Measurements from ENCODE around the gene CSRP3.

Gene CSRP3

DNA sequence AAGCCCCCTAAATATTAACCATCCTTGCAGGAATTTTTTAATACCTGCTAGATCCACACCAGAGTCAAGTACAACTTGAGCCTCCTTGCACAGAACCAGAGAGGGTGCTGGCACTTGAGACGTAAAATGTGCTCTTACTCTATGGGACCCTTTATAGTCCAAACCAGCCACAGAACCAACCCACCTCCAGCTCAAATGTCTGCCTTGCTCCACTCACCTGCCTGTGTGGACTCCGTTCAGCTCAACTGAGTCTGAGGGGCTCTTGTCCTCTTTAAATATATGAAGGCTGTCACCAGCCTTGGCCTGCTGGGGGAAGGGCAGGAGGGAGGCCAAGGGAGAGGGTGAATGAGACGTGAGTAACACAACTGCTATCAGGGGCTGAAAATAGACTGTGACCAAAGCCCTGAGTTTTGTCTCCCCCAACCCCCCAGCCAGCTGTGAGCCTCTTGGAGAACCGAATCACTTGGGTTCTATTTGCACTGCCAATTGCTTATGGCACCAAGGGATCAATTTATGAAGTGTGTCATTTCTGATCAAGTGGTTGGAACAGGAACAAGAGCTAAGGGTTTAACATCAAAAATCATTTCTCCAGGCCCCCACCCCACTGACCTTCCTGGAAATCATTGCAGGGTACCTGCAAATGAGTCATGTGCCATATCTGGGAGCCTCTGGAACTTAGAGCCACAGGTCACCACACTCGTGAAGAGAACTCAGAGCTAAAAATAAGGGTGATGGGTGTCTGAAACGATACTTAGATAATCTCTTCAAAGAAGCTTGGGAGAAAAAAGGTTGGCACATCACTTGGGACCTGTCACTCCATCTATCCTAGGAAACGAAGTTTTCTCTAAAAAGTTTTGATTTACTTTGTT, at the start of gene CSRP3:
CSRP3 (minus strand) TSS at position 247 of the 869 bp plus-strand sequence. CDS start 9,535 bp downstream, outside the sequence.
- Mint-ChIP-seq H3K36me3 (ENCODE audit: low read depth) (no peaks in the 10 kb centered on the region), H3K27me3 (peaks cover 5% of the 10 kb centered on the region), H3K4me3 (no peak within 1 kb of the TSS), H3K27ac (no peak within 1 kb of the TSS), H3K9me3 (no peaks in the 10 kb centered on the region), H3K4me1 (ENCODE audit: low read depth) (no peaks in the 10 kb centered on the region)

DNA sequence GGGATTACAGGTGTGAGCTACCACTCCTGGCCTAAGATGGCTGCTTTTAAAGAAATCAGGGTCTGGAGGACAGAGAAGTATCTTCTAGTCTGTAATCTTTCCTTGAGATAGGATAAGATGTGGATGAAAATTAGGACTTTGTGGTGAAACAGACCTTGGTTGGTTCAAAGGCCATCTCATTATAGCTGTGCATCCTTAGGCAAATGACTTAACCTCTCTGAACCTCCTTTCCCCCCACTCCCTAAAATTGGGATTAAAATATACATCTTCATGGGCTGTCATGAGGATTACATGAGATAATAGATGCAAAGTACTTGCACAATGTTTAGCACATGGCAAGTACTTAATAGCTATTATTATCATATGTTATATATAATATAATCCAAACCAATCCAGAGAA, 49.8 kb upstream of the CSRP3 start:
- no peaks in the 10 kb centered on the region for H3K4me1 Mint-ChIP-seq (ENCODE audit: low read depth)
- H3K9me3 Mint-ChIP-seq: peaks cover 4% of the 10 kb centered on the region
- no peaks in the 10 kb centered on the region for H3K36me3 Mint-ChIP-seq (ENCODE audit: low read depth)
- H3K27ac Mint-ChIP-seq: no peak overlapping the region
- peaks cover 42% of the 10 kb centered on the region for H3K27me3 Mint-ChIP-seq
- H3K4me3 Mint-ChIP-seq: no peak overlapping the region

DNA sequence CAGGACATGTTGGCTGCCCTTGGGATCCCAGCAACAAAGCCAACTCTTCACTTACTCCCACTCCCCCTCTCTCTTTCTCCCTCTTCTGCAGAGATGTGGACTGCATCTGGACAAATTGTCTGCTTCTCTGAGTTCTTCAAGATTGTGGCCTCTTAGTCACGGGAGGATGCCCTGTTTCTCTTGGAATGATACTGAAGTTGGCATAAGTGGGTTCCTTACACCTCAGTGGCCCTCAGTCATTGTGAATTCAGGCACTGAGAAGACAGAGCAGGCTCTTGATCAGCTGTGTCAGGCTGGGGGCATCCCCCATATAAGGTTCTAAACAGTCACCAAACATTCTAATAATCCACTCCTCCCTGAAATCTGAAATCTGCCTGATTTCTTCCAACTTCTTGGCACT, 45.0 kb upstream of the CSRP3 start:
- Mint-ChIP-seq H3K36me3 (ENCODE audit: low read depth) (no peaks in the 10 kb centered on the region), H3K9me3 (no peaks in the 10 kb centered on the region), H3K27me3 (peaks cover 67% of the 10 kb centered on the region), H3K4me1 (ENCODE audit: low read depth) (peaks cover 7% of the 10 kb centered on the region), H3K27ac (no peak overlapping the region), H3K4me3 (no peak overlapping the region)

DNA sequence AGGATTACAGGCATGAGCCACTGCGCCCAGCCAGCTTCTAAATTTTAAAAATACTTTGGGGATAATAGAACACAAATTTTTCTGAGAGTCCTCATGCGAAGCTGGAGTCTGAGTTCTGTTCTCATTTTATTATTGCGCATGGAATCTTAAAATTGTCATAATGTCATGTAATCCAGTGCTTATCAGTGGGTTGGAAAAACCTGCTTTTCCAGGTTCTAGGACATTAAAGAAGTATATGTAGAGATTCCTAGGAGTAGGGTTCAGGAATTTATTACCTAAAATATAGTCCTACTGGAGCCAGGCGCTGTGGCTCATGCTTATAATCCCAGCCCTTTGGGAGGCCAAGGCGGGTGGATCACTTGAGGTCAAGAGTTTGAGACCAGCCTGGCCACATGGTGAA, 43.6 kb upstream of the CSRP3 start:
- no peaks in the 10 kb centered on the region for H3K9me3 Mint-ChIP-seq
- H3K36me3 Mint-ChIP-seq (ENCODE audit: low read depth): no peaks in the 10 kb centered on the region
- peaks cover 63% of the 10 kb centered on the region for H3K27me3 Mint-ChIP-seq
- peaks cover 7% of the 10 kb centered on the region for H3K4me1 Mint-ChIP-seq (ENCODE audit: low read depth)
- no peak overlapping the region for H3K27ac Mint-ChIP-seq
- no peak overlapping the region for H3K4me3 Mint-ChIP-seq

DNA sequence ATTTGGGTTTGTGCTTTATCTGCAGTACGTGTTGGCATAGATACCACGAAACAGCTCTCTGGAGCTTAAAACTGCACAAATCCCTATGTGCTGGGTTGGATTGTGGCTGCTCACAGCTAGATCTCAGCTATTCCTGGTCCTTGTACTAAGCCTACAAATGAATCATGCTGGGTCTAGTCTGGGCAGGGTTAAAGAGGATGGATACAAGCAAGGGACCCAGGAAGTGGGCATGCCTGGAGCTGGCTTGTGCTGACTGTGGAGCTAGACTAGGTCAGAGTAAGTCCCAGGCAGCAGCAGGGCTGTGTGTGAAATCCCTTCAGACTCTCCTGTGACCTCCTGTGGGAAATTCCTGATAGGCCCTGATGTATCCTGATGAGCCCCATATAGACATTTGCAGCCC, 42.8 kb upstream of the CSRP3 start:
- Mint-ChIP-seq H3K27ac (no peak overlapping the region), H3K9me3 (no peaks in the 10 kb centered on the region), H3K4me1 (ENCODE audit: low read depth) (peaks cover 7% of the 10 kb centered on the region), H3K36me3 (ENCODE audit: low read depth) (no peaks in the 10 kb centered on the region), H3K27me3 (peaks cover 59% of the 10 kb centered on the region), H3K4me3 (no peak overlapping the region)

DNA sequence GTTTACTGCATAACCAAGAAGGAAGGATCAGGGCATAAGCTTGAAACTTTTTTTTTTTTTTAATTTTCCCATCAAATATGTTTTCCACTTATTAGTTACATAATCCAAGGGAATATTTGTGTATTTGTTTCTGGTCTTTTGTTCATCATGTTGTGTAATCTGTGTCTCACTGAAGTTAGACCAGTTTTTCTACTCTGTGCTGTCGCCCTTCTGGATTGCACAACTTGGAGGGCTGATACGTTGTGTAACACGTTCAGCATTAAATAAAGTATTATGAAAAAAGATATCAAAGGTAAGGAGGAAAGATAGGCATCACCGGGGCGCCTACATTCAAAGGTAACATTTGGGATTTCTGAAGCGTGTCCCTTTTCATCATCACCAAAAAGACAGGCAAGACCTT, 42.3 kb upstream of the CSRP3 start:
- H3K27me3 Mint-ChIP-seq: peaks cover 57% of the 10 kb centered on the region
- H3K27ac Mint-ChIP-seq: no peak overlapping the region
- H3K4me3 Mint-ChIP-seq: no peak overlapping the region
- H3K4me1 Mint-ChIP-seq (ENCODE audit: low read depth): peaks cover 11% of the 10 kb centered on the region
- peaks cover 4% of the 10 kb centered on the region for H3K36me3 Mint-ChIP-seq (ENCODE audit: low read depth)
- no peaks in the 10 kb centered on the region for H3K9me3 Mint-ChIP-seq

DNA sequence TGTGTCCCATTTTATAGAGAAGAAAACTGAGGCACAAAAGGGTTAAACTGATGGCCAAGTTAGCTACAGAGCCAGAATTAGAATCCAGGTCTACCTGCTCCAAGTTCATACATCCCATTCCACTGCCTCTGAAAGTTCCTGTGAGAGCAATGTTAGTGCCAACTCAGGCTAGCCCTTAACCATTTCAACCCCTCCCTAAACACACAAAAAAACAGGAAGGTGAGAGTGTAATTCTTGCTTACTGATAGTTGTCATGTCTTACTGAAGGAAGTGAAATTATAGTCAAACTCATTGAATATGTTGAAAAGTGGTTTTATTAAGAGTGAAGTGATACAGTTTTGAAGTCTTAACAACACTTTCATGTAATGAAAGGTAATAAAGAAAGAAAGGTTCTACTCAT, 41.8 kb upstream of the CSRP3 start:
- no peak overlapping the region for H3K4me3 Mint-ChIP-seq

DNA sequence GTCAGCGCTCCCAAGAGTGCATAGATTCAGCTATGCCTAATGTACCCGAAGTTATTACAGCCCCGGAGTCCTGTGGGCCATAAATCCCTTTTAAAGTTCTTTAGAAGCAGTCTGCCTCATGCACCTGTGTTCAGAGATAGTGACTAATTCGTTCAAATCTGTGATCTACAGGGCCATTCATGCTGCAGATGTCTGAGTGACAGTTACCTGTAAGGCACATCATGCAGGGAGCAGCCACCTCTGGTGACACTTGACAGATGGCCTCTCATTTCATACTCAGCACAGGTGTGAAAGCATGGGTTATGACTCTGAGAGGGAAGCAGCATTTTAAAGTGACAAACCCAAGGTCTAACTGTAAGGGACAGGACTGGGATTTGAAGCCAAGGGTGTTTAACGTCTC, 41.4 kb upstream of the CSRP3 start:
- peaks cover 55% of the 10 kb centered on the region for H3K27me3 Mint-ChIP-seq
- H3K4me3 Mint-ChIP-seq: no peak overlapping the region

More for the DNA sequence above, 41.8 kb upstream of the CSRP3 start:
- Mint-ChIP-seq H3K27me3 (peaks cover 58% of the 10 kb centered on the region), H3K9me3 (no peaks in the 10 kb centered on the region), H3K4me1 (ENCODE audit: low read depth) (peaks cover 16% of the 10 kb centered on the region), H3K36me3 (ENCODE audit: low read depth) (peaks cover 9% of the 10 kb centered on the region), H3K27ac (no peak overlapping the region)

DNA sequence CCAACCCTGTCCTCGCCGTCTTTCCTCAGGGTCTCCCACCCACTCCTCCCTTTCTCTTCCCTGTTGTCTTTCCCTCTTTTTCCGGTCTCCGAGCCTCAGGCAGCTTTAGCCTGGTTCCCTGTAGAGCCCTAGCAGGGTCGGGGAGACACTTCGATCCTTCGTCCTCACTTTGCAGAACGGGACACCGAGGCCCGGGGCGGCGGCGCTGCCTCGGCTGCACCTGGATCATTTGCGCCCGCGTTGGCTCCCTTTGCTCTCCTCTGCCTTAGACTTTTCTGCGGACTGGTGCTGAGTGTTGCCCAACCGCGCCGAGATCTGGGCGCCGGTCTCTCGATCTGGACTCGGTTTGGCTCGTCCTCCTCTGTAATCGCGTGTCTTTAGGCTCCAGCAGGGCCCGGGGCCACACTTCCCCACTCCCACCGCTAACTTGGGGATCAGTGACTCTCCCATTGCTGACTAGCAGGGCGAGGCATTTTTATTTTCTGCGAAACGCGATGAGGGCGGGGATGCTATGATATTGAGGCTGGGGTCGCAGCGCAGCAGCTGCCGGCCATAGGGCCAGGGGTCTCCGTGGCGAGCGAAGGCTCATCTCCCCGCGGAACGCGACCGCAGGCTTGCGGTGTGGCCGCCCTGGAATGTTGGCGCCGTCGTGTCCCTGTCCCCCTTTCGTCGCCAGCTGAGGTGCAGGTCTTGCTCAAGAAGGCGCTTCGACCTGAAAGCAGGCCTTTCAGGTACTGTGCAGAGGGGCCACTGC, 40.6 kb upstream of the CSRP3 start:
- Mint-ChIP-seq H3K36me3 (ENCODE audit: low read depth) (peaks cover 14% of the 10 kb centered on the region), H3K27me3 (peaks cover 51% of the 10 kb centered on the region), H3K4me1 (ENCODE audit: low read depth) (peaks cover 18% of the 10 kb centered on the region), H3K27ac (peak overlapping the region; percentile 69), H3K9me3 (no peaks in the 10 kb centered on the region), H3K4me3 (peak overlapping the region; percentile 85)

More for the DNA sequence above, 41.4 kb upstream of the CSRP3 start:
- H3K27ac Mint-ChIP-seq: no peak overlapping the region
- H3K9me3 Mint-ChIP-seq: no peaks in the 10 kb centered on the region
- peaks cover 18% of the 10 kb centered on the region for H3K4me1 Mint-ChIP-seq (ENCODE audit: low read depth)
- H3K36me3 Mint-ChIP-seq (ENCODE audit: low read depth): peaks cover 12% of the 10 kb centered on the region

DNA sequence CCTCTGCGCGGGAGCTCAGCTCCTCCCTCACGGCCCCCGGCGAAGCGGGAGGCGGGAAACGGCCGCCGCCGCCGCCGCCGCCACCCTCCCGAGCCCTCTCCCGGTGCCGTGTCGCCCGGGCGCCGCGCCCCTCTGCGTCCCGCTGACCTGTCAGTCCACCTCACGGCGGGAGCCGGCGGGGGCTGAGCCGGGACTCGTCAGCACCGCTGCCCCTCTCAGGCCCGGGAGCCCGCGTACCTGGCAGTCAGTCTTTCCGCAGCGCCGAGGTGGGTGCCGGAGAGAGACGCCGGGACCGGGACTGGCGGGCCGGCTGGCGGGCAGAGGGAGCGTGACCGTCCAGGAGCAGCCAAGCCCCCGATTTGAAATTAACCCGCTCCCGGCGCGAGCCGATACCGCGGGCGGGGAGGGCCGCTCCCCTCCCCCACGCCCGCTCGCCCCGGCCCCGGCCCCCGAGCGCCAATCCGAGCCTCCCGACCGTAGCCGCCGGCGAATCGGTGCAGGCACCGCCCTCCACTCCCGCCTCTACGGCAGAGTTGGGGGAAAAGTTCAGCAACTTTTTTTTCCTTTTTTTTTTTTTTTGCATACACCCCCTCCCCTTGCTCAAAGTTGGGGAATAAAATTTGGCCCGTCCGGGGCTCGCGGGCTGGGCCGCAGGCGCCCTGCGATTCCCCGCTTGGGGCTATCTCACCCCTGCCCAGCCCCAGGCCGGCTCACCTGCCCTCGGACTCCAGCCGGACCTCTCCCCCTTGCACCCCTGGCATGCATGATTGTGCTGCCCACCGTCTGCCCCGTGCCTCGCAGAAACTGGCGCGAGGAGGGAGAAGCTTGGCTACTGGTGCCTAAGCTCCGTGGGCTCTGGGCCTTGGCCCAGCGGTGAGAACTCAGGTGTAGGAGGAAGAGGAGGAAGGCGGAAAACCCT, 39.7 kb upstream of the CSRP3 start:
- Mint-ChIP-seq H3K36me3 (ENCODE audit: low read depth) (peaks cover 22% of the 10 kb centered on the region), H3K27me3 (peaks cover 43% of the 10 kb centered on the region), H3K27ac (peak overlapping the region; percentile 69), H3K4me1 (ENCODE audit: low read depth) (peaks cover 18% of the 10 kb centered on the region), H3K9me3 (no peaks in the 10 kb centered on the region), H3K4me3 (peak overlapping the region; percentile 85)

DNA sequence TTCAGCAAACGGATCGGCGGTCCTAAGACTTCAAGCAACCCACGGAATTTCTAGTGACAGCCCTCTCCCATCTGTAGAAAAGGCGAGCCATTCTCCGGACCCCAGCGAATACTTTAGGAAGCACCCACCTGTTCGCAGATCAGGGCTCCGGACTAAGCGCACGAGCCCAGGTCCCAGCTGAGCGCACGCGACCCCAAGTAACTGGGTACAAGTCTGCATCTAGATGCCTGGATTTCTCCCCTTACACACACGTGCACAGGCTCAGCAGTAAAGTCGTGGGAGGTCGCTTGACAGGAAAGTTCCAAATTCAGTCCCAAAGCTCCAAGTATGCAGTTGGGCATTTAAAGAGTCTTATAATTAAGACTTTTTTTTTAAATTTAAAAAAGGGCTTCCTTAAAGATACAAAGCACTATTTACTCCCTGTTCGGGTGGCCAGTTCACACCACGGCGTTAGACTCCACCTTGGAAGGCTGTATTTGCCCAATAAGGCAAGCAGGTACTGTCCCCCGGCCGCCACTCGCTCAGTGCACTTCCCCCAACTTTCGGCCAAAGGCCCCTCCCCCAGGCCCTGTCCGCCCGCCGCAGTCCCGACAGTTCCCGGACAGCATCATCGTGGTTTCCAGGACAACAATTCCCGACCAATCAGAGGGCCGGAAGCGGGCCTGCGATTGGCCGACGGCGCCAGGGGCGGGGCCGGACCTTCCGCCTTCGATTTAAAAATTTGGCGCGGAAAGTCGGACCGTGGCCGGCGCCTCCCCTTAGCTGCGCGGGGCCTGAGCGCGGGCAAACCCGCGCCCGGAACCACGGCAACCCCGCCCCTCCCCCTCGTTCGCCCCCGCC, 38.9 kb upstream of the CSRP3 start, which contains the start of gene E2F8:
E2F8 (minus strand) TSS at position 526 of the 840 bp plus-strand sequence. CDS start 824 bp downstream, outside the sequence.
- Mint-ChIP-seq H3K36me3 (ENCODE audit: low read depth) (peaks cover 31% of the 10 kb centered on the region), H3K27me3 (peaks cover 36% of the 10 kb centered on the region), H3K27ac (peak within 1 kb of the TSS; percentile 67), H3K4me1 (ENCODE audit: low read depth) (peaks cover 18% of the 10 kb centered on the region), H3K4me3 (peak within 1 kb of the TSS; percentile 85), H3K9me3 (no peaks in the 10 kb centered on the region)

DNA sequence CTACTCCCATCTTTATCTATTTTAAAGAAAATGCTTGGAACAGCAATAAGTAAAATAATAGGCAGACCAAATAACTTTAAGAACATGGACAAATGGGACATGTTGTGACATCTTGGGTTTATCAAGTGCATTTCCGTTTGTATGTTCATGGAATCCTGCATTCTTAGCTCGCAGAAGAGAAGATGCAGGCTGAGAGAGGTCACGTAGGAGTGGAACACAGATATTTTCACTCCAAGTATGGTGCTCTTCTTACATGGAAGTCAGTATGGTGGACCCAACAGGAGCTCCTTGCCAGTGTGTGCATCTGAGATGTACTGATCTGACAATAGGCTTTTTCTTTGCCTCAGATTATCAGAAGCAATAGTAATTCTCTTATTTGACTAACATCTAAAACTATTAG, 37.3 kb upstream of the CSRP3 start:
- Mint-ChIP-seq H3K4me3 (peak overlapping the region; percentile 55), H3K27me3 (peaks cover 29% of the 10 kb centered on the region), H3K9me3 (no peaks in the 10 kb centered on the region), H3K4me1 (ENCODE audit: low read depth) (peaks cover 18% of the 10 kb centered on the region), H3K36me3 (ENCODE audit: low read depth) (peaks cover 45% of the 10 kb centered on the region), H3K27ac (no peak overlapping the region)

DNA sequence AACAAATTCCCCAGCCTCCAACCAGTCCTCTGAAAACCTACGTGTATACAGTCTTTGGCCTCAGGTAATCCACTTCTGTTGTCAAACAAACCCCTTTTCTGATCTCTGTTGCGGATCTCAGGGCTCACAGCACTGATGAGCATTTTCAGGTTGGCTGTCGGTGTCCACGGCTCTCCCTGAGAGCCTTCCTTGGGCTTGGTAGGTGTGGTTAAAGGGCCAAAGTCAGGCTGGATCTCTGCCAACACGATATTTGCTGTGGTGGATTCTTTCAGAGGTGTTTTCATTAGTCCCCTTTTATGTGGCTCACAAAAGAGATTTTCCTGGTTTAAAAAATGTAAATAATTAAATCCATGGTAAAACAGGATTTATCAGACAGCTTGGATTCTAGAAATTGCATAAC, 36.0 kb upstream of the CSRP3 start:
- Mint-ChIP-seq H3K36me3 (ENCODE audit: low read depth) (peaks cover 51% of the 10 kb centered on the region), H3K4me1 (ENCODE audit: low read depth) (peaks cover 18% of the 10 kb centered on the region), H3K27ac (no peak overlapping the region), H3K27me3 (peaks cover 17% of the 10 kb centered on the region), H3K4me3 (no peak overlapping the region), H3K9me3 (no peaks in the 10 kb centered on the region)

DNA sequence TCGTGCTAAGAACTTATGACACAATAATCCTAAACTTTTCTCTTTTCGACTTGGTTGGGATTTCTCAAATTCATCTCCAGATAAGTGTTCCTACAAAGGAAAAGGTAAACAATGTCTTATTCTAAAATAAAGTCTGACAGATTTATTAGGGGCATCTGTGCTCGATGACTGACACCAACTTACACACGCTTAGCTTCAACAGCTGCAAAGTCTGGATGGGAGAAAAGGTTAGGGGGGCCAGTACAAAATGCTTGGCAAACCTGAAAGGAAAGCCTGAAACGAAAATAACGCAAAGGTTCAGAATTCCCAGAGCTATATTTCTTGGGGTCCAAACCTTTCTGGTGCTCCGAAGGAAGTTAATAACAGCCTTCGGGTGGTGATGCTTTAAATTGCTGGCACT, 35.6 kb upstream of the CSRP3 start:
- peaks cover 18% of the 10 kb centered on the region for H3K4me1 Mint-ChIP-seq (ENCODE audit: low read depth)
- H3K9me3 Mint-ChIP-seq: no peaks in the 10 kb centered on the region
- peaks cover 51% of the 10 kb centered on the region for H3K36me3 Mint-ChIP-seq (ENCODE audit: low read depth)
- H3K4me3 Mint-ChIP-seq: no peak overlapping the region
- no peak overlapping the region for H3K27ac Mint-ChIP-seq
- H3K27me3 Mint-ChIP-seq: peaks cover 13% of the 10 kb centered on the region
